Measurements from ENCODE around the gene HIPK4. TPM values are rescaled to one million over a fixed set of nuclear protein-coding genes. Genes with fewer than 3 reads are reported as not detected.

The HIPK4 gene
- total RNA-seq, 1 donor from 2014 or later: not detected

GRCh38 chr19:40337594-40337993 is 52.4 kb downstream of the HIPK4 start:
- Histone ChIP-seq H3K9ac (no peak overlapping the region), H3K36me3 (no peaks in the 10 kb centered on the region), H3K4me1 (no peaks in the 10 kb centered on the region), H2AFZ (replicated peaks) (no peak overlapping the region), H3K27me3 (no peaks in the 10 kb centered on the region), H4K20me1 (ENCODE audit: low read depth) (no peaks in the 10 kb centered on the region), H3K27ac (no peak overlapping the region), H3K9me3 (ENCODE audit: low read depth) (no peaks in the 10 kb centered on the region), H3K79me2 (ENCODE audit: low read depth) (peaks cover 6% of the 10 kb centered on the region), H3K4me2 (no peak overlapping the region), H3F3A (ENCODE audit: low read depth) (no peaks in the 10 kb centered on the region), H3K4me3 (no peak overlapping the region)
- Mint-ChIP-seq H3K4me1 (no peaks in the 10 kb centered on the region), H3K27ac (no peak overlapping the region), H3K4me3 (no peak overlapping the region), H3K9me3 (no peaks in the 10 kb centered on the region), H3K27me3 (ENCODE audit: insufficient read depth, low read depth) (no peaks in the 10 kb centered on the region), H3K36me3 (peaks cover 18% of the 10 kb centered on the region)
- no peak for TF ChIP-seq EZH2 (IDR thresholded peaks at IDR 0.05)
- no peak for DNase-seq (ENCODE audit: low spot score)

GRCh38 chr19:40337107-40337506 is 52.9 kb downstream of the HIPK4 start:
- Mint-ChIP-seq H3K27me3 (ENCODE audit: insufficient read depth, low read depth) (no peaks in the 10 kb centered on the region), H3K9me3 (no peaks in the 10 kb centered on the region), H3K36me3 (peaks cover 19% of the 10 kb centered on the region), H3K4me3 (no peak overlapping the region), H3K4me1 (no peaks in the 10 kb centered on the region), H3K27ac (no peak overlapping the region)
- no peaks in the 10 kb centered on the region for H3K36me3 ChIP-seq
- no peak overlapping the region for H3K27ac ChIP-seq
- H3K79me2 ChIP-seq (ENCODE audit: low read depth): peaks cover 6% of the 10 kb centered on the region
- H3K4me3 ChIP-seq: no peak overlapping the region
- no peaks in the 10 kb centered on the region for H3K4me1 ChIP-seq
- H3K27me3 ChIP-seq: no peaks in the 10 kb centered on the region
- no peaks in the 10 kb centered on the region for H3F3A ChIP-seq (ENCODE audit: low read depth)
- no peak overlapping the region for H2AFZ ChIP-seq (replicated peaks)
- H3K4me2 ChIP-seq: no peak overlapping the region
- H3K9me3 ChIP-seq (ENCODE audit: low read depth): no peaks in the 10 kb centered on the region
- TF ChIP-seq, protein P1, sequence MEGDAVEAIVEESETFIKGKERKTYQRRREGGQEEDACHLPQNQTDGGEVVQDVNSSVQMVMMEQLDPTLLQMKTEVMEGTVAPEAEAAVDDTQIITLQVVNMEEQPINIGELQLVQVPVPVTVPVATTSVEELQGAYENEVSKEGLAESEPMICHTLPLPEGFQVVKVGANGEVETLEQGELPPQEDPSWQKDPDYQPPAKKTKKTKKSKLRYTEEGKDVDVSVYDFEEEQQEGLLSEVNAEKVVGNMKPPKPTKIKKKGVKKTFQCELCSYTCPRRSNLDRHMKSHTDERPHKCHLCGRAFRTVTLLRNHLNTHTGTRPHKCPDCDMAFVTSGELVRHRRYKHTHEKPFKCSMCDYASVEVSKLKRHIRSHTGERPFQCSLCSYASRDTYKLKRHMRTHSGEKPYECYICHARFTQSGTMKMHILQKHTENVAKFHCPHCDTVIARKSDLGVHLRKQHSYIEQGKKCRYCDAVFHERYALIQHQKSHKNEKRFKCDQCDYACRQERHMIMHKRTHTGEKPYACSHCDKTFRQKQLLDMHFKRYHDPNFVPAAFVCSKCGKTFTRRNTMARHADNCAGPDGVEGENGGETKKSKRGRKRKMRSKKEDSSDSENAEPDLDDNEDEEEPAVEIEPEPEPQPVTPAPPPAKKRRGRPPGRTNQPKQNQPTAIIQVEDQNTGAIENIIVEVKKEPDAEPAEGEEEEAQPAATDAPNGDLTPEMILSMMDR (IDR thresholded peaks at IDR 0.05): no peak
- no peak for TF ChIP-seq EZH2 (IDR thresholded peaks at IDR 0.05)
- no peak for TF ChIP-seq EZH2phosphoT487 (IDR thresholded peaks at IDR 0.05)
- H3K9ac ChIP-seq: no peak overlapping the region
- DNase-seq (ENCODE audit: low spot score): no peak
- H4K20me1 ChIP-seq (ENCODE audit: low read depth): no peaks in the 10 kb centered on the region

GRCh38 chr19:40336601-40336900 is 53.4 kb downstream of the HIPK4 start:
- H3K79me2 ChIP-seq (ENCODE audit: low read depth): peaks cover 6% of the 10 kb centered on the region
- no peaks in the 10 kb centered on the region for H3K9me3 ChIP-seq (ENCODE audit: low read depth)
- H3K4me1 ChIP-seq: no peaks in the 10 kb centered on the region
- H4K20me1 ChIP-seq (ENCODE audit: low read depth): no peaks in the 10 kb centered on the region
- no peak overlapping the region for H3K9ac ChIP-seq
- DNase-seq (ENCODE audit: low spot score): no peak
- no peaks in the 10 kb centered on the region for H3F3A ChIP-seq (ENCODE audit: low read depth)
- H3K36me3 ChIP-seq: no peaks in the 10 kb centered on the region
- TF ChIP-seq EZH2phosphoT487 (IDR thresholded peaks at IDR 0.05) (no peak), EZH2 (IDR thresholded peaks at IDR 0.05) (no peak)
- TF ChIP-seq, protein P1 (IDR thresholded peaks at IDR 0.05): no peak
- H2AFZ ChIP-seq (replicated peaks): no peak overlapping the region
- no peaks in the 10 kb centered on the region for H3K27me3 ChIP-seq
- no peaks in the 10 kb centered on the region for H3K9me3 Mint-ChIP-seq
- H3K4me2 ChIP-seq: no peak overlapping the region
- no peak overlapping the region for H3K27ac ChIP-seq
- no peak overlapping the region for H3K4me3 ChIP-seq
- H3K36me3 Mint-ChIP-seq: peaks cover 19% of the 10 kb centered on the region
- H3K27me3 Mint-ChIP-seq (ENCODE audit: insufficient read depth, low read depth): no peaks in the 10 kb centered on the region
- H3K4me1 Mint-ChIP-seq: no peaks in the 10 kb centered on the region
- no peak overlapping the region for H3K27ac Mint-ChIP-seq
- H3K4me3 Mint-ChIP-seq: no peak overlapping the region

GRCh38 chr19:40335855-40336600 is 54.0 kb downstream of the HIPK4 start:
- Histone ChIP-seq H3K79me2 (ENCODE audit: low read depth) (peaks cover 6% of the 10 kb centered on the region), H3K4me3 (no peak overlapping the region), H4K20me1 (ENCODE audit: low read depth) (no peaks in the 10 kb centered on the region), H3K27ac (no peak overlapping the region), H3K4me1 (no peaks in the 10 kb centered on the region), H3K4me2 (no peak overlapping the region), H3K9ac (no peak overlapping the region), H3K27me3 (no peaks in the 10 kb centered on the region), H3K36me3 (no peaks in the 10 kb centered on the region), H3K9me3 (ENCODE audit: low read depth) (no peaks in the 10 kb centered on the region), H3F3A (ENCODE audit: low read depth) (no peaks in the 10 kb centered on the region), H2AFZ (replicated peaks) (no peak overlapping the region)
- no peaks in the 10 kb centered on the region for H3K9me3 Mint-ChIP-seq
- H3K36me3 Mint-ChIP-seq: peaks cover 19% of the 10 kb centered on the region
- TF ChIP-seq, protein P1 (IDR thresholded peaks at IDR 0.05): no peak
- TF ChIP-seq EZH2 (IDR thresholded peaks at IDR 0.05): no peak
- no peak for TF ChIP-seq EZH2phosphoT487 (IDR thresholded peaks at IDR 0.05)
- H3K27ac Mint-ChIP-seq: no peak overlapping the region
- no peaks in the 10 kb centered on the region for H3K27me3 Mint-ChIP-seq (ENCODE audit: insufficient read depth, low read depth)
- no peak overlapping the region for H3K4me3 Mint-ChIP-seq
- no peaks in the 10 kb centered on the region for H3K4me1 Mint-ChIP-seq
- DNase-seq (ENCODE audit: low spot score): no peak

Measured in neural progenitor cell (in vitro differentiated cells).